GM12878 (cell line): ENCODE measurements around the gene SYK. TPM values are rescaled to one million over a fixed set of nuclear protein-coding genes. Genes with fewer than 3 reads are reported as not detected.
A peak's percentile ranks its signal among the peaks of the same experiment; 100 is the strongest.

Source experiments
- ATAC-seq: fragments of 200-7000 bp; cut with Tn5 transposase; 3 replicates; pipeline ENCODE4 v1.9.1; 2020; ENCODE audit warnings: mild to moderate bottlenecking, moderate library complexity
- BruUV-seq: library from RNA; stranded (reverse); fragments of 400-500 nt; replicated peaks from 2 replicates; lab custom pipeline; 2021; lab: Mats Ljungman, UMichigan
- CTCF ChIA-PET: fragments of 300-600 bp; sonication (Branson Sonifier 250); formaldehyde crosslinking; extraction: SDS; loops from one replicate; lab custom pipeline; 2021; ENCODE audit warnings: inconsistent platforms; lab: Yijun Ruan, JAX
- POLR2A ChIA-PET: fragments of 350-600 bp; formaldehyde crosslinking; extraction: SDS; loops from one replicate; lab custom pipeline; 2021; ENCODE audit warnings: inconsistent platforms; lab: Charles Lee
- RAD21 ChIA-PET: fragments of 300-600 bp; sonication (Branson Sonifier 250); formaldehyde crosslinking; loops from one replicate; lab custom pipeline; 2023; ENCODE audit warnings: antibody characterized with exemption; ENCODE audit not compliant: unreplicated experiment; lab: Charles Lee
- SMC1A ChIA-PET: fragments of 300-600 bp; sonication (Branson Sonifier 250); formaldehyde crosslinking; loops from one replicate; lab custom pipeline; 2023; ENCODE audit not compliant: unreplicated experiment, uncharacterized antibody; lab: Charles Lee
- DNase-seq: peaks from one replicate; pipeline ENCODE4 v3.0.0-alpha.2; 2011; ENCODE audit warnings: low read depth, low spot score
- FAIRE-seq: peaks from 3 replicates; lab custom pipeline; 2011; peaks lifted over from hg19 to GRCh38; lab: Jason Lieb, UNC
- H2AFZ ChIP-seq: 2 replicates; pipeline ENCODE4 v1.6.0; 2011; ENCODE audit warnings: low read depth, low read length, control low read depth; ENCODE audit not compliant: control insufficient read depth
- H3K27ac ChIP-seq: 2 replicates; pipeline ENCODE4 v1.5.1; 2011; ENCODE audit warnings: control low read depth; ENCODE audit not compliant: control insufficient read depth, insufficient read depth
- H3K27me3 ChIP-seq, 2 experiments: replicated peaks in 1 of 2; 2 replicates each; pipeline versions ENCODE4 v1.6.0 to v1.6.1; 2011; ENCODE audit warnings: low read length in 1 of 2; ENCODE audit not compliant: control insufficient read depth in 2 of 2, insufficient read depth in 2 of 2
- H3K36me3 ChIP-seq, 2 experiments: 2 replicates each; pipeline ENCODE4 v1.5.1; 2011; ENCODE audit warnings: low read length in 1 of 2; ENCODE audit not compliant: control insufficient read depth in 2 of 2, insufficient read depth in 2 of 2
- H3K4me1 ChIP-seq: 2 replicates; pipeline ENCODE4 v1.6.1; 2011; ENCODE audit warnings: mild to moderate bottlenecking, low read length, moderate library complexity, mixed read lengths; ENCODE audit not compliant: control insufficient read depth, insufficient read depth
- H3K4me2 ChIP-seq: 2 replicates; pipeline ENCODE4 v1.6.0; 2011; ENCODE audit warnings: control low read depth; ENCODE audit not compliant: control insufficient read depth, insufficient read depth
- H3K4me3 ChIP-seq: fragments of 200-600 bp; sonication (generic); 2 replicates; pipeline ENCODE4 v1.5.1; 2016
- H3K79me2 ChIP-seq: 2 replicates; pipeline ENCODE4 v1.6.0; 2011; ENCODE audit warnings: low read length; ENCODE audit not compliant: control insufficient read depth, insufficient read depth
- H3K9ac ChIP-seq: 2 replicates; pipeline ENCODE4 v1.8.0; 2011; ENCODE audit warnings: low read length, control low read depth, mixed read lengths; ENCODE audit not compliant: control insufficient read depth, insufficient read depth
- H3K9me3 ChIP-seq: replicated peaks from 3 replicates; pipeline ENCODE4 v1.5.1; 2011; ENCODE audit warnings: mild to moderate bottlenecking, low read length; ENCODE audit not compliant: control insufficient read depth, insufficient read depth
- H4K20me1 ChIP-seq: 2 replicates; pipeline ENCODE4 v1.6.0; 2011; ENCODE audit not compliant: control insufficient read depth, insufficient read depth
- DPF2 ChIP-seq: fragments of 450-650 bp; IDR thresholded peaks from 2 replicates; pipeline ENCODE4 v1.6.1; 2017; ENCODE audit warnings: mild to moderate bottlenecking
- HDGF ChIP-seq: fragments of 450-650 bp; IDR thresholded peaks from 2 replicates; pipeline ENCODE4 v1.6.1; 2016; ENCODE audit warnings: antibody characterized with exemption
- IRF3 ChIP-seq: fragments of 450-650 bp; IDR thresholded peaks from 2 replicates; pipeline ENCODE4 v1.6.1; 2014; ENCODE audit warnings: mild to moderate bottlenecking
- MTA3 ChIP-seq: IDR thresholded peaks from 2 replicates; pipeline ENCODE4 v1.6.1; 2012; ENCODE audit warnings: low read length, inconsistent platforms, borderline replicate concordance
- NR2C2 ChIP-seq: IDR thresholded peaks from 2 replicates; pipeline ENCODE4 v1.6.1; 2011; ENCODE audit warnings: borderline replicate concordance, low read depth; ENCODE audit not compliant: control insufficient read depth, insufficient read length
- WGBS: methylation state at CpG from one replicate; pipeline ENCODE4 v1.1.6; 2016; ENCODE audit warnings: low lambda C conversion rate; ENCODE audit not compliant: insufficient replicate concordance, insufficient coverage; ENCODE audit errors: missing lambda C conversion rate; 5-methylcytosine and 5-hydroxymethylcytosine counted together
- in situ Hi-C: fragments of 300-500 bp; cut with MboI; formaldehyde crosslinking; loops from 9 replicates; pipeline ENCODE4 v1.14.3; 2018; ENCODE audit warnings: mixed read lengths
- intact Hi-C: fragments of 100-400 bp; cut with micrococcal nuclease; formaldehyde crosslinking; loops from one replicate; pipeline ENCODE4 v1.14.2; 2022; ENCODE audit not compliant: unreplicated experiment
- polyA plus RNA-seq, 11 experiments: library from polyadenylated mRNA; depleted of rRNA in 4 of 11; unstranded in 6 of 11; stranded (reverse) in 5 of 11; fragments of >200 nt; fragmentation: Nextera tagmentation in 4 of 11; fragmentation: Illumina TruSeq in 1 of 11; extraction: Ambion mirVana in 4 of 11; extraction: Trizol in 1 of 11; gene quantifications; 1 replicate in 1 of 11; 2 replicates in 10 of 11; pipeline versions ENCODE4 v1.2.1 to v1.2.3, GENCODE V29; 2011 to 2016; ENCODE audit warnings: inconsistent platforms in 2 of 11, missing spikeins in 2 of 11, low read depth in 1 of 11
- total RNA-seq, 4 experiments: library from RNA; depleted of rRNA in 3 of 4; stranded (reverse); fragments of >200 nt in 3 of 4; fragmentation: Illumina TruSeq in 1 of 4; extraction: Trizol in 1 of 4; gene quantifications; 2 replicates each; pipeline versions ENCODE4 v1.2.1 to v1.2.3, GENCODE V29; 2013 to 2021

SYK gene
- total and polyA plus RNA-seq, 10 of the 15 experiments (the other 5 are each of a cell fraction or from before 2014, with no cell fraction given) = 6.5 to 135 (median 68.8) TPM

GRCh38 chr9:90841615-90842014 is 40.0 kb downstream of the SYK start:
- H3K27ac ChIP-seq = no peak overlapping the region
- in situ Hi-C loops = no loop called here
- ChIA-PET RAD21 (no interaction called here), POLR2A (no interaction called here)
- H3K27me3 ChIP-seq = no peaks in the 10 kb centered on the region
- WGBS = 100% methylated on average over 1 of the region's 1 CpG
- H3K9ac ChIP-seq = no peak overlapping the region
- no peak for ATAC-seq
- FAIRE-seq = peak; percentile 80
- H3K9me3 ChIP-seq = no peaks in the 10 kb centered on the region
- intact Hi-C loops = no loop called here
- no peak overlapping the region; the same call in 1 of the 2 replicates for H3K4me2 ChIP-seq
- no peak overlapping the region for H3K4me3 ChIP-seq
- no peak overlapping the region for H2AFZ ChIP-seq
- peaks cover 26% of the 10 kb centered on the region for H3K4me1 ChIP-seq
- TF ChIP-seq DPF2 = no peak
- TF ChIP-seq, all 136 proteins: peak for 0
- Histone ChIP-seq H3K36me3 (peaks cover 9 to 16% of the 10 kb centered on the region in 2 experiments; a peak in 3 of 4 replicates), H3K79me2 (peaks cover 17% of the 10 kb centered on the region), H4K20me1 (no peaks in the 10 kb centered on the region)
- BruUV-seq = no TSS peak
- ChIA-PET CTCF (no interaction called here), SMC1A (no interaction called here)
- no peak for DNase-seq

GRCh38 chr9:90842176-90842777 is 40.7 kb downstream of the SYK start:
- Histone ChIP-seq H3K4me3 (no peak overlapping the region), H3K79me2 (peaks cover 17% of the 10 kb centered on the region), H3K27me3 (no peaks in the 10 kb centered on the region), H3K27ac (no peak overlapping the region), H3K36me3 (peaks cover 11 to 16% of the 10 kb centered on the region in 2 experiments; a peak in 3 of 4 replicates), H4K20me1 (no peaks in the 10 kb centered on the region), H3K4me1 (peaks cover 26% of the 10 kb centered on the region), H3K9ac (no peak overlapping the region), H3K4me2 (no peak overlapping the region), H2AFZ (no peak overlapping the region), H3K9me3 (no peaks in the 10 kb centered on the region)
- ChIA-PET CTCF (no interaction called here), POLR2A (no interaction called here), SMC1A (no interaction called here), RAD21 (no interaction called here)
- peak; percentile 15 for TF ChIP-seq NR2C2
- TF ChIP-seq IRF3 = no peak
- 0 out of 2 replicates have a peak, but pooled peaks have one; percentile 67 for TF ChIP-seq HDGF
- TF ChIP-seq MTA3 = 0 out of 2 replicates have a peak, but pooled peaks have one; percentile 6
- in situ Hi-C loops = no loop called here
- FAIRE-seq = peak; percentile 7
- DNase-seq = no peak
- intact Hi-C loops = no loop called here
- BruUV-seq = no TSS peak
- 88% methylated on average over 7 of the region's 7 CpGs for WGBS
- ATAC-seq = no peak
